HG02981 (cell line): Measurements from ENCODE around the gene KRT14.
"Not testable (repeated sequence)": the region's sequence is repeated elsewhere in the genome, so short reads cannot be mapped to it uniquely, and the experiment has no call there.

Experiments used
- ATAC-seq: cut with Tn5 transposase; IDR thresholded peaks from one replicate; pipeline ENCODE4 v1.9.1; 2021; ENCODE audit warnings: mild to moderate bottlenecking, moderate library complexity; ENCODE audit not compliant: unreplicated experiment

Gene KRT14

DNA sequence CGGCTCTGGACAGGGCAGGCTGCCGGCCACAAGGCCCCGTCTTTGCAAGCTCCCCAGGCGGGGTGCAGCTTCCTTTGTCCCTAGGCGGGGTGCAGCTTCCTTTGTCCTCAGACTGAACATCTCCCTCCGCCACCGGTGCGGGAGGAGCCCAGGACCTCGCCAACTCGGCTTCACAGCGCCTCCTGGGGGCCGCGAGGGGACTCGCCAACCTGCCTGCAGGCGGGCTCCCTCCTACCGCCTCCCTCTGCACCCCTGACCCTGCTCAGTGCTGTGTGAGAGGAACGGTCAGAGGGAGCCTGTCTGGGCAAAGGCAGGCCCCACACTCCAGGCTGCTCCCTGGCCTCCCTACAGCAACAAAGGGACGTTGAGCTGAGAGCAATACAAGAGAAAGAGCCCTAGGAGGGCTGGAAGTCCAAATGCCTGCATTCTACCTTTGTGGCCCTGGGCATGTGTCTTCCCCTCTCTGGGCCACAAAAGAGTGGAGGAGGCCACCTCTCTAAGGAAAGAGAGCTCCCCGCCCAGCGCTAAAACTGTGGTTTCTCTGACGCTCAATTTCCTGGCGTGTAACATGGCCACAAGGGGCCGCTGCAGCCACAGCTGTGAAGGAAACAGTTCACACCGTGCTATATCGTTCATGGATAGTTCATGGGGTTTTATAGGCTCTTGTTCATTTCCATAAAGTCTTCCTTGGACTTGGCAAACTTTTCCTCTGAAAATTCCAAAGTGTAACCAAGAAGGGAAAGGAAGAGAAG, 37.7 kb downstream of the KRT14 start:
- ATAC-seq, result peak; percentile 71

DNA sequence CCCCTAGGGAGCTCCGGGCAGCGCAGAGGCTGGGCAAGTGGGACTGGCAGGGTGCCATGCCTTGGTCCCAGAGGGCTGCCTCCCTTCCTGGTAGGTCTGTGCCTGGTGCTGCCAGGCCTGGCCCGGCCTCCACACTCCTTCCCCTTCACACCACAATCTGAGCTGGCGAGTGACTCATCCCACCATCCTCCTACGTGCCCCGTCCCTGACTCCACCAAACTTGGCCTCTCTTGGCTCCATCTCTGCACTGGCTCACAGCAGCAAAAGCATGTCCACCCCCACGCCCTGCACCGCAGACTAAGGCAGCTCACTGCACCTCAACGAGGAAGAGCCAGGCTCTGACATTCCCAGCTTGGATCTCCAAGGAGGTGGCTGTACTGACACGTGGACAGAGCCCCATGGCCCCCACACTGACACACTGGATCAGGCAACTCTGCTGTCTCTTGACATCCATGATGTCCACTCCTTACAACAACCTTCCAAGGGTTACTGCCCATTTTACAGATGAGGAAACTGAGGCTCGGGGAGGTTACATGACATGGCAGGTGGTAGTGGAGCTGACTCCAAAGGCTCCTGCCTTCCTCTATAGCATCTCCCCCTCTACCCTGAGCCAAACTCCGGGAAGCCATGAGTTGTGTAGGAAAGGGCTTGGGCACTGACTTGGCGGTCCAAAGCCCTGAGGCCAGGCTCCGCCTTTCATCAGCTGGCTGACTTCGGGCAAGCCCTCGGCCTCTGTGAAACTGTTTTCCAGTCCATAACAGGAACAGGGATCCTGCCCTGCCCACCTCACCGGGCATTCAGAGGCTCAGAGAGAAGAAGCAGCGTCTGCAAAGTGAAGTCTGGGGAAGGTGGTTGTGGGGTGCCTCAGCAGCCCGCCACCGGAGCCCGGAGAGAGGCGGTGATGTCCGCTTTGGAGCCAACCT, 38.5 kb downstream of the KRT14 start:
- no peak for ATAC-seq

DNA sequence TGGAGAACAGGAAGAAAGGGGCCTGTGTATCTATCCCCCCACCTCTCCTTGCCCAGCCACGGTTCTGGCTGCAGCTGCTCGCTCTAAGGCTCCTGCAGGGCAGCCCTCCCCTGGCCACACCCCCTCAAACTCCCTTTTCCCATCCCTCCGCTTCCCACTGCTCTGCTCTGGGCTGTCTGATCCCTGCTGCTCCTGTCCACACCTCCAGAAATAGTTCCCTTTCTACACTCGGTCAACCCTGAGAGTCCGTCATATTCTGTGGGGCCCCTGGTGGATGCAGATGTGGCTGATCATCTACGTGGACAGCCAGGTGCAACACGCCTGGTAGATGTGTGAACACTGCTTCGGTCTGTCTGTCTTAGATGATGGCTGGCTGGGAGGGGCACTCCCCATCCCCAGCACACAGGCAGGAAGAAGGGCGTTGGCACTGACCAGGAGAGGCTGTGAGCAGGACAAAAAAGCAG, 39.3 kb downstream of the KRT14 start:
- ATAC-seq, result no peak

DNA sequence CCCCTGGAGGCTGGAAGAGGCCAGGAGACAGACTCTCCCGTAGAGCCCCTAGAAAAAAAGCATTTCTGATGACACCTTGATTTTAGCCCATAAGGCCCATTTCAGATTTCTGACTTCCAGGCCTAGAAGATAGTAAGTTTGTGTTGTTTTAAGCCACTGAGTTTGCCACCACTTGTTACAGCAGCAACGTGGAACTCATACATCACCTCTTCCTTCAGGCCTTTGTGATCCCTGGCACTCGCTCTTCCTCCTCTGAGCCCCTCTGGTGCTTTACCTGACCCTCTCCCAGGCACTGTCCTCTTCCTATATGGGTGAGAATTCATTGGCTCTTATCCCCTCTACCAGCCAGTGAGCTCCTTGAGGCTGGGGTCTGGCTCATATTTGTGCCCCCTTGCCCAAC, 39.9 kb downstream of the KRT14 start:
- ATAC-seq, result no peak

GRCh38 chr17:41545829-41546410, 40.8 kb downstream of the KRT14 start:
- no peak for ATAC-seq

DNA sequence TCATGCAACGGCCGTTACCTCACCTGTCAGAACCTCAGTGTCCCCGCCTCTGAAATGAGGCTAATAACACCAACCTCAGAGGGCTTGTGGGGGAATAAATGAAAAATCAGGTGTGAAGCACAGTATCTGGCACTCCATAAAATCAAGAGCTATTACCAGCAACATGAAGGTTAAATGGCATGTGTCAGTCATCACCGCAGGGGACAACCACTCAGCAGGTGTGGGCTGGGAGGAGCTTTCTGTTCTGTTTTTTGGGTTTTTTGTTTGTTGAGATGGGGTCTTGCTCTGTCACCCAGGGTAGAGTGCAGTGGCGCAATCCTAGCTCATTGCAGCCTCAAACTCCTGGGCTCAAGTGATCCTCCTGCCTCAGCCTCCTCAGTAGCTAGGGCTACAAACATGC, 41.8 kb downstream of the KRT14 start:
- ATAC-seq, result no peak

GRCh38 chr17:41544491-41544892, 42.2 kb downstream of the KRT14 start:
- ATAC-seq, result no peak

DNA sequence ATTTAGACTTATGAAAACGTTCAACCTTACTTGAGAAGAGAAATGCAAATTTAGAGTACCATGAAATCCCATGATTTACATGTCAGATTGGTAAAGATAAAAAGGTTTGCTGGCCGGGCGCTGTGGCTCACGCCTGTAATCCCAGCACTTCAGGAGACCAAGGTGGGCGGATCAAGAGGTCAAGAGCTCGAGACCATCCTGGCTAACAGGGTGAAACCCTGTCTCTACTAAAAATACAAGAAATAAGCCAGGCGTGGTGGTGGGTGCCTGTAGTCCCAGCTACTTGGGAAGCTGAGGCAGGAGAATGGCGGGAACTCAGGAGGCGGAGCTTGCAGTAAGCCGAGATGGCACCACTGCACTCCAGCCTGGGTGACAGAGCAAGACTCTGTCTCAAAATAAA, 43.9 kb downstream of the KRT14 start:
- not testable (repeated sequence) for ATAC-seq

DNA sequence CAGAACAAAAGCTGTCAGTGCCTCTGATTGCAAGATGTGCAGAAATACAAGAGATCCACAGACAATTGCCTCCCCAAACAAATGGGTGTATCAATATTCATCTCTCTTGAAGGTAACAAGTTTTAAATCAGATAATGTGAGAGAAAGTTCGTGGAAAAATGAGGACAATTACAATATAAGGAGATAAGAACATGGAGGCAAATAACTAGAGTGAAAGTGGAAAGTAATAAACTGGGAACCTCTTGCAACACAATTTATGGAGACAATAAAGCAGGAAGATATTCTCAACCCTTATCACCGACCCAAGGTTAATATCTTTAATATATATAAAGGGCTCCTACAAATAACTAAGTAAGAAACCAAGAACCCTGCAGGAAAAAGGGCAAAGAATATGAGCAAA, 44.3 kb downstream of the KRT14 start:
- ATAC-seq, result no peak

DNA sequence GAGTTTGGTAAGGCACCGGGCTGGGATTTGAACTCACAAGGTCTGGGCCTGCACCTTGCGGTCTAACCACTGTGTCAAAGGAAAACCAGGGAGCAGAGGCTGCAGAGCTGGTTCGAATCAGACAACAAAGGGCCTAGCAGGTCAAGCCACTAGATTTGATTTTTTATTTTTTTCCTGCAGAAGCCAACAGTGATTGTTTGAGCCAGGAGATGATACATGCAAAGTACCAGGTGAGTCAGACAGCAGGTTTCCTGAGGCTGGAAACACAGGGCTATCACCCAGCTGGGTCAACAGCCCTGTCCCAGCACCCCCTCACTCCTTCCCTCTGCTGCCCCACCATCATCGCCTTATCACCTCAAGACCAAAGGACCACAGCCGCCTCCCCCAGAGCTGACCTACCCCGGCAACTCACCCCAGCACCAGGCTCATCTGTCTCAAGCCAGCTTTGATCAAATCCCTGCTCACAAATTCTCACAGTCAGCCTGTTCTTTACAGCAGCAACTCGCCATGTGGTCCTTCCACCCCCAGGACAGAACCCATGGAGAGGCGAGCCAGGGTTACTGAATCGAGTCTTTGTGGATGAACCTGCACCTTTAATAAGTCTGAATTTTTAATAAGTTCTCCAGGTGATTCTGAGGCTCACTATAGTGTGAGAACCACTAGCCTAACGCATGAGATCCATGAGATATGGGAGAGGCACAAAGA, 45.6 kb downstream of the KRT14 start:
- no peak for ATAC-seq

- ATAC-seq, result no peak
Observed at GRCh38 chr17:41539979-41540701, 46.6 kb downstream of the KRT14 start.

GRCh38 chr17:41539071-41539492, 47.6 kb downstream of the KRT14 start:
- no peak for ATAC-seq

DNA sequence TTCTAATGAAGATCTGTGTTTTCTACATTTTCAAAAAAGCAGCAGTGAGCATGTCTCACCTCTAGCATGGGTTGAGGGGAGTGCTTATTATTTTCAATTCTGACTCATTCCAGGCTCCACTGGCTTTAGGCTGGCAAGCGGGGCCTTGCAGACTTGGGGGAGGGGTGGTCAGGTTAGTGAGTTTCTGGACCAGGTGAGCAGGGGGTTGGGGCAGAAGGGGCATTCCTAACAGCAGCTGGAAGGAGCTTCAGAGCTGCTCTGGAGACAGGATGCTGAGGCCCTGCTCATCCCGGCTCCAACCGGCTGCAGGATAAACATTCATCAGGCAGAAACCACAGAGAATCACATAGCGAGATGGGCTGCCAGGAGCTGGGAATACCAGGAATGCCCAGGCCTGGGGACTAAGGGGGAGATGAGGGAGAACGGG, 48.1 kb downstream of the KRT14 start:
- no peak for ATAC-seq

GRCh38 chr17:41537990-41538389, 48.7 kb downstream of the KRT14 start:
- no peak for ATAC-seq

DNA sequence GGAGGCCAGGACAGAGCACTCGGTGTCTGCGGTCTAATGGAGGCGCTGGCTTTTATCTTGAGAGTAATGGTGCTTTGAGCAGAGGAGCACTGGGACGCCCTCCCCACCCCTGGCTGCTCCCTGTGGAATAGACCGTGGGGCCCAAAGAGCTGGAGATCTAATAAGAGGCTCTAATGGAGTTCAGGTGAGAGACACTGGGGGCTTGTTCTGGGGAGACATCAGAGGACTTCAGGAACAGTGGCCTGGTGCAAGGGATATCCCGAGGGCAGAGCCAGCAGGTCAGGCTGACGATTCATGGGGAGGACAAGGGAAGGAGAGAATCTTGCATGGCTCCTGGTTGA, 49.1 kb downstream of the KRT14 start:
- no peak for ATAC-seq

GRCh38 chr17:41536741-41537613, 49.7 kb downstream of the KRT14 start:
- ATAC-seq, result no peak

DNA sequence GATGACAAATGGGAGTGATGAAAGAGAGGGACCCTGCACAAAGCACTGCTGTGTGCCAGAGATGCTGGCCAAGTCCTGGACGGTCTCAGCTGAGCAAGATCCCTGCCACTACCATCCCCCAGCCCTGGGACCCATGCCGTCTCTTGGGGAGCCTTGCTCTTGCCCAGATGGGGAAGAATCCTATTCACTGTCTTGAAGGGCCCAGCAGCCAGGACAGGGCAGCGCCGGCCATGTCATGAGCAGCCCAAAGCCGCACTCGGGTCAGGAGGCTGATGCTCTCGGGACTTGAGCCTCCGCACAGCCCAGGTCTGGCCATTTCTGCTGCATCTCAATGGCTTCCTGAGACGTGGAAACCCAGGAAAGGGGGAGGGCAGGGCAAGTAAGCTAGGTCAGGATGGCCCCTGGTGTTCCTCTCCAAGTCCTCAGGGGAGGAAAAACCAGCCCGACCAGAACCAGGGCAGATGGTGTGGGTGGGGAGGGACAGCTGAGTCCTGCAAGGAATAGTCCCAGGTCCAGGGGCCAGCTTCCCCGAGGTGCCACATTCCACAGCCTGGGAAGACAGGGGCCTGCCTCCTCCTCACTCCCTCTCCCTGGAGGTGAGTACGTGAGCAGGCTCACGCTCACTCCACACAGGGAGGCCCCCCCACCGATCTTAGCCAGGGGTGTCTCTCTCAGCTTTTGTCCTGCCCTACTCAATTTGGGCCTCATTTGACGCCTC, 50.8 kb downstream of the KRT14 start:
- ATAC-seq, result no peak

- ATAC-seq, result no peak
Observed at GRCh38 chr17:41534899-41535546, 51.7 kb downstream of the KRT14 start.
